HEK293T (cell line): Measurements from ENCODE around the gene HCN4.
A peak's percentile ranks its signal among the peaks of the same experiment; 100 is the strongest.

Experiments used
- CTCF ChIA-PET: fragments of 350-600 bp; formaldehyde crosslinking; extraction: SDS; loops from one replicate; lab custom pipeline; 2021; ENCODE audit warnings: antibody characterized with exemption, inconsistent platforms; lab: Yijun Ruan, JAX
- POLR2A ChIA-PET: fragments of 350-600 bp; formaldehyde crosslinking; extraction: SDS; loops from one replicate; lab custom pipeline; 2020; ENCODE audit warnings: antibody characterized with exemption, inconsistent platforms; lab: Yijun Ruan, JAX
- DNase-seq: peaks from one replicate; pipeline ENCODE4 v3.0.0; 2012; ENCODE audit warnings: mixed read lengths; ENCODE audit errors: extremely low spot score
- ARNT ChIP-seq: fragments of 450-650 bp; IDR thresholded peaks from 2 replicates; pipeline ENCODE4 v1.6.1; 2017; ENCODE audit warnings: mild to moderate bottlenecking
- BHLHE40 ChIP-seq: fragments of 450-650 bp; IDR thresholded peaks from 2 replicates; pipeline ENCODE4 v1.6.1; 2016; ENCODE audit warnings: mild to moderate bottlenecking, moderate library complexity, borderline replicate concordance
- CTBP1 ChIP-seq: fragments of 450-650 bp; IDR thresholded peaks from 2 replicates; pipeline ENCODE4 v1.6.1; 2016; ENCODE audit warnings: borderline replicate concordance
- ELF4 ChIP-seq: fragments of 450-650 bp; IDR thresholded peaks from 2 replicates; pipeline ENCODE4 v1.6.1; 2017; ENCODE audit warnings: antibody characterized with exemption
- FOXA1 ChIP-seq: fragments of 450-650 bp; IDR thresholded peaks from 2 replicates; pipeline ENCODE4 v1.6.1; 2016; ENCODE audit warnings: mild to moderate bottlenecking
- FOXK2 ChIP-seq: fragments of 450-650 bp; IDR thresholded peaks from 2 replicates; pipeline ENCODE4 v1.6.1; 2016; ENCODE audit warnings: mild to moderate bottlenecking
- FOXM1 ChIP-seq: fragments of 450-650 bp; IDR thresholded peaks from 2 replicates; pipeline ENCODE4 v1.6.1; 2017; ENCODE audit warnings: mild to moderate bottlenecking, borderline replicate concordance
- HDGF ChIP-seq: fragments of 450-650 bp; IDR thresholded peaks from 2 replicates; pipeline ENCODE4 v1.6.1; 2017; ENCODE audit warnings: antibody characterized with exemption, borderline replicate concordance
- L3MBTL2 ChIP-seq: fragments of 450-650 bp; conservative IDR thresholded peaks from 2 replicates; pipeline ENCODE4 v1.6.1; 2016; ENCODE audit warnings: mild to moderate bottlenecking
- LEF1 ChIP-seq: fragments of 450-650 bp; IDR thresholded peaks from 2 replicates; pipeline ENCODE4 v1.6.1; 2017; ENCODE audit warnings: mild to moderate bottlenecking, borderline replicate concordance
- NFRKB ChIP-seq: fragments of 450-650 bp; IDR thresholded peaks from 2 replicates; pipeline ENCODE4 v1.6.1; 2016; ENCODE audit warnings: mild to moderate bottlenecking, moderate library complexity
- SP1 ChIP-seq: fragments of 450-650 bp; IDR thresholded peaks from 2 replicates; pipeline ENCODE4 v1.6.1; 2017
- SUZ12 ChIP-seq: fragments of 450-650 bp; IDR thresholded peaks from 2 replicates; pipeline ENCODE4 v1.6.1; 2016; ENCODE audit warnings: mild to moderate bottlenecking
- TARDBP ChIP-seq: fragments of 450-650 bp; IDR thresholded peaks from 2 replicates; pipeline ENCODE4 v1.6.1; 2016
- ZNF384 ChIP-seq: fragments of 450-650 bp; IDR thresholded peaks from 2 replicates; pipeline ENCODE4 v1.6.1; 2016
- TF ChIP-seq, protein P1 (sequence below): fragments of 450-650 bp; IDR thresholded peaks from 2 replicates; pipeline ENCODE4 v1.6.1; 2016

HCN4 gene

DNA sequence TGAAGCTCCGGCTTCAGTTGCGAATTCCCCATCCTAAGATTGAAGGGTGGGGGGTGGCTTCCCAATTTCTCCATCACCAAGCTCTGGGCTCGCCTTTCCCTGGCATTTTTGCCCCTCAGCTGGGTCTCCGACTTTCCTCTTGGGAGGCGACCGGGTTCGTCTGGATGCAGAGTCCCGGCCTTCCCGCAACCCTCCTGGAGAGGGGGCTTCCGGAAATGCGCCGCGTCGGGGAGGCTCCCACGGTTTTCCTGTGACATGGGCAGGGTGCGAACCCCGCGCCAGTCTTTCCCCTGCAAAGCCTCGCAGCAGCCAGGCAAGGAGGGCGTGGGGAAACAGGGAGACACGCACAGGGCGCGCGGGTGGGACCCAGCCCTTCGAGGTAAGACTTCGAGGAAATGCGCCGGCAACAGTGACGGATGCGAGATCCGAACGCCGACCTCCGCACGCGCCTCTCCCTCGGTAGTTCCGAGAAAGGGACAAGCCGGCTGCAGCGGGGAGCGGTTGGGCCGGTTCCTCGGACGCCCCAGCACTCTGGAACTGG lies 466 bp upstream of the HCN4 start:
- CTCF ChIA-PET: no interaction called here
- POLR2A ChIA-PET: no interaction called here
- no peak for TF ChIP-seq ZNF384
- no peak for TF ChIP-seq FOXM1
- TF ChIP-seq NFRKB: no peak
- TF ChIP-seq SP1: no peak
- no peak for TF ChIP-seq TARDBP
- no peak for TF ChIP-seq L3MBTL2
- no peak for DNase-seq

- CTCF ChIA-PET: no interaction called here
- POLR2A ChIA-PET: no interaction called here
- TF ChIP-seq ZNF384 (no peak), ELF4 (no peak), TARDBP (no peak), SP1 (no peak)
- peak; percentile 36 for DNase-seq
Measured at GRCh38 chr15:73367624-73368300, 996 bp downstream of the HCN4 start.

DNA sequence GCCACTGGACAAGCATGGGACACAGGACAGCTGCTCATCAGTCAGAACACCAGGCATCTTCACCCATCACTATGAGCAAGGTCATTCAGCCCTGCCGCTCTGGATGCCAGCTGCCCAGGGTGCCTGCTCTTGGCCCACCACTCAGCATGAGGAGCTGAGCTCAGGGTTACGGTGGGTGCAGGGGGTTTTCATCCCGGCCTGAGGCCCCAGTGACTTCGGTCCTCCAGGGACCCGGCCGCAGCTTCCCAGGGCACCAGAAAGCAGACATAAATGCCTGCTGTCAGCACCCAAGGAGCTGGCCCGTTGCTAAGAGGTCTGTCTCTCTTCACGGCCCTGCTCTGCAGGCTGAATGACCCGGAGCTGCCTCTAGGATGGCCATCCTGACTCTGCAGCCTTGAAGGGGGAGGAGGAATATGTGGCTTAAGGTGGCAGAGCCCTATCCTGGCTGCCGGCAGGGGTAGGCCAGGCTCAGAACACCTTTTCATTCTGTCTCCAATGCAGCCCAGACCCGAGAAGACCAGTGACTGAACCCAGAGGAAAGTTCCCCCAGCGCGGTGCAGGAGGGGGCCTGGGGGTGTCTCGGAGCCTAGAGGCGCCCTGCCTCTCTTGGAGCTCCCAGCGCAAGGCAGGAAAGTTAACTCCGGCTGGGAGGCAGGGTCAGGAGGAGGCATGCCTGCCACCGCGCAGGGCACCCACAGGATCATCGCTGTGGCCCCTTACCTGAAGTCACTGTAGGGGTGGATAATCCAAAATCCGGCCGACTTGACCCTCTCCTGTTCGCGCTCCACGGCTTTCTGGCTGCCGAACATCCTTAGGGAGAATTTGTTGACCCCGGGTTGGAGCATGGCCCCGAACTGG lies 1.8 kb downstream of the HCN4 start:
- no peak for DNase-seq
- CTCF ChIA-PET: no interaction called here
- TF ChIP-seq FOXM1 (no peak), ELF4 (no peak), FOXK2 (no peak), LEF1 (no peak), TARDBP (no peak), HDGF (no peak), NFRKB (no peak), L3MBTL2 (no peak), ARNT (no peak)
- TF ChIP-seq, protein P1, sequence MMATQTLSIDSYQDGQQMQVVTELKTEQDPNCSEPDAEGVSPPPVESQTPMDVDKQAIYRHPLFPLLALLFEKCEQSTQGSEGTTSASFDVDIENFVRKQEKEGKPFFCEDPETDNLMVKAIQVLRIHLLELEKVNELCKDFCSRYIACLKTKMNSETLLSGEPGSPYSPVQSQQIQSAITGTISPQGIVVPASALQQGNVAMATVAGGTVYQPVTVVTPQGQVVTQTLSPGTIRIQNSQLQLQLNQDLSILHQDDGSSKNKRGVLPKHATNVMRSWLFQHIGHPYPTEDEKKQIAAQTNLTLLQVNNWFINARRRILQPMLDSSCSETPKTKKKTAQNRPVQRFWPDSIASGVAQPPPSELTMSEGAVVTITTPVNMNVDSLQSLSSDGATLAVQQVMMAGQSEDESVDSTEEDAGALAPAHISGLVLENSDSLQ: no peak
- POLR2A ChIA-PET: no interaction called here

GRCh38 chr15:73364070-73364469 lies 4.7 kb downstream of the HCN4 start:
- CTCF ChIA-PET: no interaction called here
- DNase-seq: no peak
- TF ChIP-seq HDGF (no peak), ARNT (no peak), L3MBTL2 (no peak), FOXK2 (no peak)
- TF ChIP-seq, protein P1: no peak
- POLR2A ChIA-PET: no interaction called here

DNA sequence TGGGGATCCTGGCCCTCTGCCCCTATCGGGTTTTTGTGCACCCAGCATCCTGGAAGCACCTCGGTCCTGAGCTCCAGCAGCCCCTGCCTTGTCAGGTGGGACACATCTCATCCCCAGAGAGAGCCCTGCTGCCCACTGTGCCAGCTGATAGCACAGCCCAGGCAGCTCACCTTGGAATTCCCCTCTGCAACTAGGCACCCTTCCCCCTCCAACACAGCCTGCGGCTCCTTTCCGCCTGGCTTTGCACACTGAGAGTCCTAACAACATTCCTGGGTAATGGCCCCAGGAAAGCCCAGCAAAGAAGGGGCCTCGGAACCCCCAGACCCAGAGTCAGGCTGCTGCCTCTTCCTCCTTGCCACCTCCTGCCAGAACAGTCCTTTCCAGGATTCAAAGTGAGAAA lies 5.9 kb downstream of the HCN4 start:
- ChIA-PET CTCF (no interaction called here), POLR2A (no interaction called here)
- TF ChIP-seq TARDBP (no peak), BHLHE40 (no peak), NFRKB (no peak), CTBP1 (no peak), ZNF384 (no peak), FOXA1 (no peak), SP1 (no peak), SUZ12 (no peak), ARNT (no peak), LEF1 (no peak), L3MBTL2 (no peak), ELF4 (no peak)
- TF ChIP-seq, protein P1: no peak
- DNase-seq: no peak

- POLR2A ChIA-PET: no interaction called here
- DNase-seq: no peak
- TF ChIP-seq BHLHE40 (no peak), SP1 (no peak), ELF4 (no peak), TARDBP (no peak), NFRKB (no peak), FOXK2 (no peak), ARNT (no peak), L3MBTL2 (no peak), SUZ12 (no peak), FOXM1 (no peak), HDGF (no peak), ZNF384 (no peak), FOXA1 (no peak), CTBP1 (no peak)
- TF ChIP-seq, protein P1: no peak
- CTCF ChIA-PET: no interaction called here
Measured at GRCh38 chr15:73361337-73361736, 7.4 kb downstream of the HCN4 start.
